Spleen (tissue), 11 donors: Measurements from ENCODE around the gene GRIA4. TPM values are rescaled to one million over a fixed set of nuclear protein-coding genes. Genes with fewer than 3 reads are reported as not detected.

ENCODE experiments used
- DNase-seq: peaks from one replicate; pipeline ENCODE4 v3.0.0-alpha.2; 2020
- H3K27ac ChIP-seq, 8 donors: fragments of 200-600 bp; sonication (generic) in 7 of 8; 1 replicate in 4 of 8; 2 replicates in 4 of 8; pipeline versions ENCODE4 v1.5.0 to v1.8.0; 2016 to 2021; ENCODE audit warnings: inconsistent platforms in 4 of 8, mild to moderate bottlenecking in 4 of 8, moderate library complexity in 1 of 8
- H3K27me3 ChIP-seq, 7 donors: fragments of 200-600 bp; sonication (generic) in 6 of 7; replicated peaks in 1 of 7; 1 replicate in 4 of 7; 2 replicates in 3 of 7; pipeline versions ENCODE4 v1.5.0 to v1.8.0; 2016 to 2021; ENCODE audit warnings: inconsistent platforms in 3 of 7, mild to moderate bottlenecking in 1 of 7
- H3K36me3 ChIP-seq, 6 donors: fragments of 200-600 bp; sonication (generic) in 5 of 6; 1 replicate in 4 of 6; 2 replicates in 2 of 6; pipeline versions ENCODE4 v1.5.0 to v1.8.0; 2016 to 2021; ENCODE audit warnings: inconsistent platforms in 2 of 6
- H3K4me1 ChIP-seq, 6 donors: fragments of 200-600 bp; sonication (generic) in 5 of 6; 1 replicate in 3 of 6; 2 replicates in 3 of 6; pipeline versions ENCODE4 v1.5.0 to v1.8.0; 2016 to 2021; ENCODE audit warnings: inconsistent platforms in 3 of 6
- H3K4me3 ChIP-seq, 8 donors: fragments of 200-600 bp; sonication (generic) in 7 of 8; 1 replicate in 4 of 8; 2 replicates in 4 of 8; pipeline versions ENCODE4 v1.5.0 to v1.8.0; 2016 to 2021; ENCODE audit warnings: inconsistent platforms in 4 of 8, mild to moderate bottlenecking in 4 of 8, moderate library complexity in 2 of 8
- H3K9me3 ChIP-seq, 8 donors: fragments of 200-600 bp; sonication (generic) in 7 of 8; 1 replicate in 4 of 8; 2 replicates in 4 of 8; pipeline versions ENCODE4 v1.5.0 to v1.8.0; 2016 to 2021; ENCODE audit warnings: inconsistent platforms in 4 of 8
- CTCF ChIP-seq, 11 experiments: fragments of 200-600 bp in 7 of 11; fragments of 450-650 bp in 4 of 11; sonication (generic) in 4 of 11; IDR thresholded peaks in 8 of 11; conservative IDR thresholded peaks in 3 of 11; 1 replicate in 7 of 11; 2 replicates in 4 of 11; pipeline versions ENCODE4 v1.4.0 to v1.8.0; 2016 to 2021; ENCODE audit warnings: antibody characterized with exemption in 11 of 11, inconsistent platforms in 4 of 11, mild to moderate bottlenecking in 1 of 11
- POLR2A ChIP-seq, 3 donors: fragments of 450-650 bp; IDR thresholded peaks; one replicate each; pipeline ENCODE4 v1.5.1; 2017; ENCODE audit warnings: antibody characterized with exemption in 3 of 3, mild to moderate bottlenecking in 1 of 3
- POLR2AphosphoS5 ChIP-seq, 3 donors: sonication (generic); formaldehyde crosslinking; IDR thresholded peaks; one replicate each; pipeline ENCODE4 v1.5.1; 2017; ENCODE audit warnings: antibody characterized with exemption in 3 of 3
- WGBS, 5 donors: extraction: QIAGEN DNeasy Blood & Tissue Kit in 3 of 5; methylation state at CpG; one replicate each; pipeline versions ENCODE4 v1.1.5 to v1.1.7; 2013 to 2018; 5-methylcytosine and 5-hydroxymethylcytosine counted together
- intact Hi-C: fragments of 100-400 bp; cut with DNase I; formaldehyde crosslinking; loops from one replicate; pipeline ENCODE4 v1.15.0; 2023; ENCODE audit warnings: low total_unique reads
- polyA plus RNA-seq, 3 donors: library from polyadenylated mRNA; stranded (reverse); fragments of 200-250 nt; gene quantifications; one replicate each; pipeline ENCODE4 v1.2.1, GENCODE V29; 2013
- total RNA-seq, 7 donors: library from RNA; depleted of rRNA in 3 of 7; stranded (reverse); fragments of >200 nt in 3 of 7; fragmentation: NEBNext Ultra II Directional in 4 of 7; extraction: Animal tissue kit (Norgen Biotek cat#: 25700) in 4 of 7; gene quantifications; one replicate each; pipeline versions ENCODE4 v1.1.0 to v1.2.1, GENCODE V29; 2016 to 2021
- donor health status: healthy with polysubstance abuse.
- donor health status: DM: no; HTN: no; CAD: no; lungs with moderate emphysema.
- donor health status: DM: no; HTN: no; CAD: no.
- donor health status: Bipolar disorder and iron deficiency.
- donor health status: healthy.
- donor health status: DM: no; HTN: no; CAD: no.
- donor health status: DM: yes; HTN: yes; CAD: no.

GRIA4 gene
- total and polyA plus RNA-seq, 10 donors: not detected

GRCh38 chr11:105825141-105825540 lies 215.3 kb downstream of the GRIA4 start:
- Histone ChIP-seq H3K27ac (no peak overlapping the region), H3K4me3 (no peak overlapping the region), H3K27me3 (no peaks in the 10 kb centered on the region), H3K36me3 (no peaks in the 10 kb centered on the region), H3K4me1 (peaks cover 0 to 6% (median 0%) of the 10 kb centered on the region in 6 donors), H3K9me3 (no peaks in the 10 kb centered on the region)
- no peak for DNase-seq
- no peak for TF ChIP-seq POLR2A (IDR thresholded peaks at IDR 0.05)
- no peak for TF ChIP-seq CTCF (IDR thresholded peaks at IDR 0.05 in 8 of 11, conservative IDR thresholded peaks at IDR 0.05 in 3 of 11)
- no peak for TF ChIP-seq POLR2AphosphoS5 (IDR thresholded peaks at IDR 0.05)
- intact Hi-C loops: no loop called here
- 73 to 87% (median 82%) methylated on average over 1 of the region's 1 CpG for WGBS, 5 donors

GRCh38 chr11:105827906-105828305 lies 218.0 kb downstream of the GRIA4 start:
- Histone ChIP-seq H3K27me3 (no peaks in the 10 kb centered on the region), H3K27ac (no peak overlapping the region), H3K4me1 (peaks cover 0 to 6% (median 0%) of the 10 kb centered on the region in 6 donors), H3K4me3 (no peak overlapping the region), H3K36me3 (no peaks in the 10 kb centered on the region), H3K9me3 (no peaks in the 10 kb centered on the region)
- TF ChIP-seq CTCF (IDR thresholded peaks at IDR 0.05 in 8 of 11, conservative IDR thresholded peaks at IDR 0.05 in 3 of 11) (no peak), POLR2A (IDR thresholded peaks at IDR 0.05) (no peak), POLR2AphosphoS5 (IDR thresholded peaks at IDR 0.05) (no peak)
- intact Hi-C loops: no loop called here
- no peak for DNase-seq
- WGBS, 5 donors: 0 to 41% (median 19%) methylated on average over 1 of the region's 1 CpG

GRCh38 chr11:105829084-105829483 lies 219.2 kb downstream of the GRIA4 start:
- DNase-seq: no peak
- H3K27ac ChIP-seq: no peak overlapping the region
- WGBS, 5 donors: 86 to 93% (median 89%) methylated on average over 1 of the region's 1 CpG
- TF ChIP-seq POLR2A (IDR thresholded peaks at IDR 0.05) (no peak), POLR2AphosphoS5 (IDR thresholded peaks at IDR 0.05) (no peak)
- H3K4me1 ChIP-seq: peaks cover 0 to 6% (median 0%) of the 10 kb centered on the region in 6 donors
- H3K36me3 ChIP-seq: no peaks in the 10 kb centered on the region
- H3K4me3 ChIP-seq: no peak overlapping the region
- H3K27me3 ChIP-seq: no peaks in the 10 kb centered on the region
- intact Hi-C loops: no loop called here
- no peaks in the 10 kb centered on the region for H3K9me3 ChIP-seq

- WGBS, 5 donors: 64 to 73% (median 70%) methylated on average over 1 of the region's 1 CpG
- DNase-seq: no peak
- H3K4me1 ChIP-seq: peaks cover 0 to 2% (median 0%) of the 10 kb centered on the region in 6 donors
- TF ChIP-seq POLR2A (IDR thresholded peaks at IDR 0.05) (no peak), CTCF (IDR thresholded peaks at IDR 0.05 in 8 of 11, conservative IDR thresholded peaks at IDR 0.05 in 3 of 11) (no peak), POLR2AphosphoS5 (IDR thresholded peaks at IDR 0.05) (no peak)
- no peaks in the 10 kb centered on the region for H3K9me3 ChIP-seq
- intact Hi-C loops: no loop called here
- H3K4me3 ChIP-seq: no peak overlapping the region
- H3K27me3 ChIP-seq: no peaks in the 10 kb centered on the region
- H3K27ac ChIP-seq: no peak overlapping the region
- H3K36me3 ChIP-seq: no peaks in the 10 kb centered on the region
Observed at GRCh38 chr11:105834461-105834860, 224.6 kb downstream of the GRIA4 start.
